ENCODE measurements around the gene CFAP410.

- TF ChIP-seq, protein P1, sequence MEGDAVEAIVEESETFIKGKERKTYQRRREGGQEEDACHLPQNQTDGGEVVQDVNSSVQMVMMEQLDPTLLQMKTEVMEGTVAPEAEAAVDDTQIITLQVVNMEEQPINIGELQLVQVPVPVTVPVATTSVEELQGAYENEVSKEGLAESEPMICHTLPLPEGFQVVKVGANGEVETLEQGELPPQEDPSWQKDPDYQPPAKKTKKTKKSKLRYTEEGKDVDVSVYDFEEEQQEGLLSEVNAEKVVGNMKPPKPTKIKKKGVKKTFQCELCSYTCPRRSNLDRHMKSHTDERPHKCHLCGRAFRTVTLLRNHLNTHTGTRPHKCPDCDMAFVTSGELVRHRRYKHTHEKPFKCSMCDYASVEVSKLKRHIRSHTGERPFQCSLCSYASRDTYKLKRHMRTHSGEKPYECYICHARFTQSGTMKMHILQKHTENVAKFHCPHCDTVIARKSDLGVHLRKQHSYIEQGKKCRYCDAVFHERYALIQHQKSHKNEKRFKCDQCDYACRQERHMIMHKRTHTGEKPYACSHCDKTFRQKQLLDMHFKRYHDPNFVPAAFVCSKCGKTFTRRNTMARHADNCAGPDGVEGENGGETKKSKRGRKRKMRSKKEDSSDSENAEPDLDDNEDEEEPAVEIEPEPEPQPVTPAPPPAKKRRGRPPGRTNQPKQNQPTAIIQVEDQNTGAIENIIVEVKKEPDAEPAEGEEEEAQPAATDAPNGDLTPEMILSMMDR (IDR thresholded peaks at IDR 0.05 in 8 of 11, conservative IDR thresholded peaks at IDR 0.05 in 3 of 11) = no peak
- no peak for TF ChIP-seq POLR2A (IDR thresholded peaks at IDR 0.05)
- no peak for TF ChIP-seq POLR2AphosphoS5 (IDR thresholded peaks at IDR 0.05)
Measured at GRCh38 chr21:44376606-44377005, 37.4 kb upstream of the CFAP410 start.

All from spleen (tissue), 7 donors.